ENCODE measurements around the gene ELOVL6. TPM values are rescaled to one million over a fixed set of nuclear protein-coding genes. Genes with fewer than 3 reads are reported as not detected.
"Not testable (repeated sequence)": the region's sequence is repeated elsewhere in the genome, so short reads cannot be mapped to it uniquely, and the experiment has no call there.

The ELOVL6 gene
- 29.1 TPM for total RNA-seq

GRCh38 chr4:110198435-110199416, at the start of gene ELOVL6:
Gene ELOVL6 (minus strand): TSS chr4:110198615. CDS start chr4:110198335, 280 bp downstream.
- peak; percentile 22 for ATAC-seq

- no peak for ATAC-seq
Observed at GRCh38 chr4:110248100-110248499, 49.7 kb upstream of the ELOVL6 start.

- ATAC-seq, result no peak
Observed at GRCh38 chr4:110247591-110247990, 49.2 kb upstream of the ELOVL6 start.

GRCh38 chr4:110245577-110245976, 47.2 kb upstream of the ELOVL6 start:
- no peak for ATAC-seq

- ATAC-seq, result no peak
Observed at GRCh38 chr4:110236324-110236723, 37.9 kb upstream of the ELOVL6 start.

GRCh38 chr4:110233581-110233980, 35.2 kb upstream of the ELOVL6 start:
- not testable (repeated sequence) for ATAC-seq

GRCh38 chr4:110231869-110232268, 33.5 kb upstream of the ELOVL6 start:
- ATAC-seq, result peak; percentile 71

- ATAC-seq, result no peak
Observed at GRCh38 chr4:110229266-110229665, 30.9 kb upstream of the ELOVL6 start.

GRCh38 chr4:110224812-110225211, 26.4 kb upstream of the ELOVL6 start:
- no peak for ATAC-seq

GRCh38 chr4:110224142-110224541, 25.7 kb upstream of the ELOVL6 start:
- no peak for ATAC-seq

GRCh38 chr4:110218935-110219334, 20.5 kb upstream of the ELOVL6 start:
- ATAC-seq, result not testable (repeated sequence)

- not testable (repeated sequence) for ATAC-seq
Observed at GRCh38 chr4:110217181-110217580, 18.8 kb upstream of the ELOVL6 start.

GRCh38 chr4:110216129-110216528, 17.7 kb upstream of the ELOVL6 start:
- ATAC-seq, result no peak

- ATAC-seq, result no peak
Observed at GRCh38 chr4:110211770-110212061, 13.3 kb upstream of the ELOVL6 start.

- no peak for ATAC-seq
Observed at GRCh38 chr4:110211007-110211769, 12.8 kb upstream of the ELOVL6 start.

GRCh38 chr4:110208419-110208818, 10.0 kb upstream of the ELOVL6 start:
- ATAC-seq, result no peak

GRCh38 chr4:110207233-110207632, 8.8 kb upstream of the ELOVL6 start:
- ATAC-seq, result no peak

GRCh38 chr4:110202024-110202423, 3.6 kb upstream of the ELOVL6 start:
- no peak for ATAC-seq

- ATAC-seq, result no peak
Observed at GRCh38 chr4:110201502-110201901, 3.1 kb upstream of the ELOVL6 start.

- no peak for ATAC-seq
Observed at GRCh38 chr4:110200689-110201088, 2.3 kb upstream of the ELOVL6 start.

GRCh38 chr4:110198049-110198434, 373 bp downstream of the ELOVL6 start:
- no peak for ATAC-seq

- peak; percentile 7 for ATAC-seq
Observed at GRCh38 chr4:110197529-110198042, 829 bp downstream of the ELOVL6 start.

- peak; percentile 50 for ATAC-seq
Observed at GRCh38 chr4:110196871-110197528, 1.4 kb downstream of the ELOVL6 start.

All from esophagus mucosa (tissue), 1 donor.